ENCODE measurements around the gene POGZ.
"Not testable (repeated sequence)": the region's sequence is repeated elsewhere in the genome, so short reads cannot be mapped to it uniquely, and the experiment has no call there.

Gene POGZ

GRCh38 chr1:151418081-151418480 is 41.2 kb downstream of the POGZ start:
- DNase-seq (ENCODE audit: extremely low read depth in 1 of 2, low read depth in 1 of 2) = no peak

- DNase-seq (ENCODE audit: extremely low read depth in 1 of 2, low read depth in 1 of 2) = no peak
Observed at GRCh38 chr1:151416231-151416630, 43.1 kb downstream of the POGZ start.

- no peak for DNase-seq (ENCODE audit: extremely low read depth in 1 of 2, low read depth in 1 of 2)
Observed at GRCh38 chr1:151411884-151412283, 47.4 kb downstream of the POGZ start.

- no peak for DNase-seq (ENCODE audit: extremely low read depth in 1 of 2, low read depth in 1 of 2)
Observed at GRCh38 chr1:151408891-151409290, 50.4 kb downstream of the POGZ start.

GRCh38 chr1:151407304-151407703 is 52.0 kb downstream of the POGZ start:
- no peak for DNase-seq (ENCODE audit: extremely low read depth in 1 of 2, low read depth in 1 of 2)

- DNase-seq (ENCODE audit: extremely low read depth in 1 of 2, low read depth in 1 of 2) = no peak
Observed at GRCh38 chr1:151406176-151406575, 53.1 kb downstream of the POGZ start.

- no peak for DNase-seq (ENCODE audit: extremely low read depth in 1 of 2, low read depth in 1 of 2)
Observed at GRCh38 chr1:151405187-151405951, 53.9 kb downstream of the POGZ start.

GRCh38 chr1:151403612-151404011 is 55.7 kb downstream of the POGZ start:
- DNase-seq (ENCODE audit: extremely low read depth in 1 of 2, low read depth in 1 of 2) = no peak

- no peak for DNase-seq (ENCODE audit: extremely low read depth in 1 of 2, low read depth in 1 of 2)
Observed at GRCh38 chr1:151402764-151403163, 56.5 kb downstream of the POGZ start.

GRCh38 chr1:151401860-151402259 is 57.4 kb downstream of the POGZ start:
- no peak for DNase-seq (ENCODE audit: extremely low read depth in 1 of 2, low read depth in 1 of 2)

GRCh38 chr1:151401125-151401788 is 58.0 kb downstream of the POGZ start:
- DNase-seq (ENCODE audit: extremely low read depth in 1 of 2, low read depth in 1 of 2) = no peak

- peak; percentile 54 to 57 for DNase-seq (ENCODE audit: extremely low read depth in 1 of 2, low read depth in 1 of 2)
Observed at GRCh38 chr1:151399324-151400171, 59.7 kb downstream of the POGZ start, which contains the start of gene PSMB4. PSMB4 (plus strand) TSS chr1:151399573; CDS start chr1:151399588, 15 bp downstream.

- not testable (repeated sequence) for DNase-seq (ENCODE audit: extremely low read depth in 1 of 2, low read depth in 1 of 2)
Observed at GRCh38 chr1:151396265-151396664, 63.0 kb downstream of the POGZ start.

- no peak for DNase-seq (ENCODE audit: extremely low read depth in 1 of 2, low read depth in 1 of 2)
Observed at GRCh38 chr1:151393583-151393982, 65.7 kb downstream of the POGZ start.

- no peak for DNase-seq (ENCODE audit: extremely low read depth in 1 of 2, low read depth in 1 of 2)
Observed at GRCh38 chr1:151391079-151391563, 68.2 kb downstream of the POGZ start.

- DNase-seq (ENCODE audit: extremely low read depth in 1 of 2, low read depth in 1 of 2) = not testable (repeated sequence)
Observed at GRCh38 chr1:151390221-151391078, 68.8 kb downstream of the POGZ start.

GRCh38 chr1:151386002-151386401 is 73.3 kb downstream of the POGZ start:
- DNase-seq (ENCODE audit: extremely low read depth in 1 of 2, low read depth in 1 of 2) = no peak

GRCh38 chr1:151384584-151384983 is 74.7 kb downstream of the POGZ start:
- DNase-seq (ENCODE audit: extremely low read depth in 1 of 2, low read depth in 1 of 2) = no peak

GRCh38 chr1:151377150-151377884 is 82.0 kb downstream of the POGZ start:
- no peak for DNase-seq (ENCODE audit: extremely low read depth in 1 of 2, low read depth in 1 of 2)

GRCh38 chr1:151373196-151373595 is 86.1 kb downstream of the POGZ start:
- no peak for DNase-seq (ENCODE audit: extremely low read depth in 1 of 2, low read depth in 1 of 2)

Measured in activated CD8-positive, alpha-beta memory T cell treated with anti-CD3 and anti-CD28 coated beads for 1 hour (primary cell).